ENCODE measurements around the gene ARF6.

The ARF6 gene

GRCh38 chr14:49881350-49882001 is 11.4 kb upstream of the ARF6 start:
- H3K4me3 ChIP-seq (replicated peaks; ENCODE audit: low read depth, low read length), result no peak overlapping the region
- no peak for DNase-seq (ENCODE audit: extremely low read depth, insufficient read length)
- H3K27me3 ChIP-seq (replicated peaks; ENCODE audit: control insufficient read depth, insufficient read depth, low read length), result no peaks in the 10 kb centered on the region
- no peaks in the 10 kb centered on the region for H3K36me3 ChIP-seq (ENCODE audit: control insufficient read depth, insufficient read depth, low read length)
- TF ChIP-seq CTCF (IDR thresholded peaks at IDR 0.05; ENCODE audit: insufficient read depth, low read length, poor library complexity, severe bottlenecking), result no peak

DNA sequence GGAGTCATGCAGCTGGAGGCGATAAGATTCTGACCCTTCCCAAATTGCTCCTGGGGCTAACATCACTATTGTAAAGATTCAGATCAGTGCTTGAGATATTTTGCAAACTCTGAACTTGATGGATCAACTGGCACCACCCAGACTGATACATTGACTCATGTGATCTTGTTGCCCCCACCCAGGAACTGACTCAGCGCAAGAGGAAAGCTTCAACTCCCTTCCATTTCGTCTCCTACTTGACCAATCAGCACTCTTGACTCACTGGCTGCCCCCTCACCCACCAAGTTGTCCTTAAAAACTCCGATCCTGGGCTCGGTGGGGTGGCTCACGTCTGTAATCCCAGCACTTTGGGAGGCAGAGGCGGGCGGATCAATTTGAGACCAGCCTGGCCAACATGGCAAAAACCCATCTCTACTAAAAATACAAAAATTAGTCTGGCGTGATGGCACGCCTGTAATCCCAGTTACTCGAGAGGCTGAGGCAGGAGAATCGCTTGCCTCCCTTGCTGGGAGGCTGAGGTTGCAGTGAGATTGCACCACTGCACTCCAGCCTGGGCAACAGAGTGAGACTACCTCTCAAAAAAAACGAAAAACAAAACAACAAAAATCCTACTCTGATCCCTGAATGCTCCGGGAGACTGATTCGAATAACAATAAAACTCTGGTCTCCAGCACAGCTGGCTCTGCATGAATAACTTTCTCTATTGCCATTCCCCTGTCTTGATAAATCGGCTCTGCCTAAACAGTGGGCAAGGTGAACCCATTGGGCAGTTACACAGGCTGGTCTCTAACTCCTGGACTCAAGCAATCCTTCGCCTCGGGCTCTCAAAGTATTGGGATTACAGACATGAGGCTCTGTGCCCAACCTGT is 9.8 kb upstream of the ARF6 start:
- H3K4me3 ChIP-seq (replicated peaks; ENCODE audit: low read depth, low read length), result no peak overlapping the region
- no peak for TF ChIP-seq CTCF (IDR thresholded peaks at IDR 0.05; ENCODE audit: insufficient read depth, low read length, poor library complexity, severe bottlenecking)
- no peaks in the 10 kb centered on the region for H3K36me3 ChIP-seq (ENCODE audit: control insufficient read depth, insufficient read depth, low read length)
- DNase-seq (ENCODE audit: extremely low read depth, insufficient read length), result no peak
- H3K27me3 ChIP-seq (replicated peaks; ENCODE audit: control insufficient read depth, insufficient read depth, low read length), result no peaks in the 10 kb centered on the region

DNA sequence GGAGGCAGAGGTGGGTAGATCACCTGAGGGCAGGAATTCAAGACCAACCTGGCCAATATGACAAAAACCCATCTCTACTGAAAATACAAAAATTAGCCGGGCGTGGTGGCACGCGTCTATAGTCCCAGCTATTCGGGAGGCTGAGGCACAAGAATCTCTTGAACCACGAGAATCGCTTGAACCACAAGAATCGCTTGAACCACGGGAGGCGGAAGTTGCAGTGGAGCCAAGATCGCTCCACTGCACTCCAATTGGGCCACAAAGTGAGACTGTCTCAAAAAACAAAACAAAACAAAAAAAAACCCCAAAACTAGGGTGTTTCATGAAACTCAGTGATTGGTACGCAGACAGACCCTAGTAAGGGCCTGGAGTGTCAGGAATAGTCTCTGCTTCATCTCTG is 6.4 kb upstream of the ARF6 start:
- DNase-seq (ENCODE audit: extremely low read depth, insufficient read length), result no peak
- no peak for TF ChIP-seq CTCF (IDR thresholded peaks at IDR 0.05; ENCODE audit: insufficient read depth, low read length, poor library complexity, severe bottlenecking)
- Histone ChIP-seq H3K27me3 (replicated peaks; ENCODE audit: control insufficient read depth, insufficient read depth, low read length) (no peaks in the 10 kb centered on the region), H3K4me3 (replicated peaks; ENCODE audit: low read depth, low read length) (no peak overlapping the region), H3K36me3 (ENCODE audit: control insufficient read depth, insufficient read depth, low read length) (no peaks in the 10 kb centered on the region)

GRCh38 chr14:49888293-49888692 is 4.6 kb upstream of the ARF6 start:
- H3K27me3 ChIP-seq (replicated peaks; ENCODE audit: control insufficient read depth, insufficient read depth, low read length), result no peaks in the 10 kb centered on the region
- DNase-seq (ENCODE audit: extremely low read depth, insufficient read length), result no peak
- H3K4me3 ChIP-seq (replicated peaks; ENCODE audit: low read depth, low read length), result no peak overlapping the region
- no peak for TF ChIP-seq CTCF (IDR thresholded peaks at IDR 0.05; ENCODE audit: insufficient read depth, low read length, poor library complexity, severe bottlenecking)
- no peaks in the 10 kb centered on the region for H3K36me3 ChIP-seq (ENCODE audit: control insufficient read depth, insufficient read depth, low read length)

DNA sequence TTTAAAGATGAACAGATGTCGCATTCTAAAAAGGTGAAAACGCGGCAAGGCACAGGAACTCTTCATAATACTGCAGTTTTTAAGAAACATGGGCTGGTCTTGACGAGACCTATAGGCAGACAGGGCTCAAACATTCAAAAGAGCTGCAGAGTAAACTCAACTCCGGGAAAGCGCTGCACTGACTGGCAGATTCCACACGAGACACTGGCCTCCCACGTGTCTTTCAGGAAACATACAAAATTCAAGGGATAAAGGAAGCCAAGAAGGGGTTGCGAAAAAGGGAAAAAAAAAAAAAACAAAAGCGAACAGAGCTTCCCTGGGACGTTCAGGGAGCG is 614 bp upstream of the ARF6 start:
- peaks cover 4% of the 10 kb centered on the region for H3K36me3 ChIP-seq (ENCODE audit: control insufficient read depth, insufficient read depth, low read length)
- peak overlapping the region; percentile 98 for H3K4me3 ChIP-seq (replicated peaks; ENCODE audit: low read depth, low read length)
- TF ChIP-seq CTCF (IDR thresholded peaks at IDR 0.05; ENCODE audit: insufficient read depth, low read length, poor library complexity, severe bottlenecking), result no peak
- no peaks in the 10 kb centered on the region for H3K27me3 ChIP-seq (replicated peaks; ENCODE audit: control insufficient read depth, insufficient read depth, low read length)
- DNase-seq (ENCODE audit: extremely low read depth, insufficient read length), result no peak
